ENCODE results near the gene NUP42. TPM values are rescaled to one million over a fixed set of nuclear protein-coding genes. Genes with fewer than 3 reads are reported as not detected.

NUP42 gene
- total and polyA plus RNA-seq, 9 of the 15 experiments (the other 6 are each of a cell fraction or from before 2014, with no cell fraction given), result 41.8 to 86.4 (median 71.2) TPM

GRCh38 chr7:23181684-23182553 is at the start of gene NUP42 (continued):
- TF ChIP-seq CTCFL (IDR thresholded peaks at IDR 0.05; ENCODE audit: borderline replicate concordance, insufficient read depth, low read depth, low read length, poor library complexity, severe bottlenecking) (no peak), ERF (CRISPR knock-in tag; IDR thresholded peaks at IDR 0.05) (no peak), CXXC5 (CRISPR knock-in tag; IDR thresholded peaks at IDR 0.05) (peak; percentile 89), STAT5B (CRISPR knock-in tag; IDR thresholded peaks at IDR 0.05) (no peak), SIN3B (IDR thresholded peaks at IDR 0.05; ENCODE audit: low read depth) (peak; percentile 87), MAX (CRISPR knock-in tag; IDR thresholded peaks at IDR 0.05) (peak; percentile 85), MAFG (tag; conservative IDR thresholded peaks at IDR 0.05) (no peak), EHMT2 (IDR thresholded peaks at IDR 0.05) (no peak), SRSF3 (IDR thresholded peaks at IDR 0.05; ENCODE audit: insufficient read depth, low read length) (no peak), ARHGAP35 (IDR thresholded peaks at IDR 0.05; ENCODE audit: partially characterized antibody) (no peak), HES1 (IDR thresholded peaks at IDR 0.05; ENCODE audit: low read depth) (no peak), ZNF12 (CRISPR knock-in tag; IDR thresholded peaks at IDR 0.05) (peak; percentile 72; the same call in 1 of the 2 replicates), HNRNPLL (IDR thresholded peaks at IDR 0.05; ENCODE audit: low read depth, low read length, poor library complexity, severe bottlenecking) (peak; percentile 92), ZEB2 (IDR thresholded peaks at IDR 0.05) (no peak), GTF2E2 (tag; IDR thresholded peaks at IDR 0.05) (peak; percentile 86), MLLT1 (IDR thresholded peaks at IDR 0.05) (peak; percentile 65 to 87; a peak in 1 of 4 replicates), NFXL1 (CRISPR knock-in tag; IDR thresholded peaks at IDR 0.05) (no peak), ZNF311 (CRISPR knock-in tag; IDR thresholded peaks at IDR 0.05) (no peak), ZNF398 (CRISPR knock-in tag; IDR thresholded peaks at IDR 0.05) (no peak), ZSCAN32 (CRISPR knock-in tag; IDR thresholded peaks at IDR 0.05) (no peak), ATF7 (IDR thresholded peaks at IDR 0.05) (peak; percentile 99)
